Measurements from ENCODE around the gene ANGPT4. TPM values are rescaled to one million over a fixed set of nuclear protein-coding genes. Genes with fewer than 3 reads are reported as not detected.

The ANGPT4 gene
- total RNA-seq, 4 donors from 2014 or later, result 0.04 to 0.15 (median 0.10) TPM; not detected in 1

- DNase-seq (no peak), ATAC-seq (peak in 1 of 2 donors; percentile 8)
- H3K4me1 ChIP-seq, result peaks cover 29 to 33% of the 10 kb centered on the region in 2 donors
- TF ChIP-seq CTCF (IDR thresholded peaks at IDR 0.05 in 4 of 5, conservative IDR thresholded peaks at IDR 0.05 in 1 of 5) (no peak), POLR2A (IDR thresholded peaks at IDR 0.05) (no peak)
- intact Hi-C loops (cut with DNase I; ENCODE audit: low total_unique reads) (no loop called here), in situ Hi-C loops (cut with MboI; ENCODE audit: low sequenced_read_pairs in 4 of 4) (loop anchor here in 2 of 4 donors (25.0 kb wide), 2 partner anchors 288 to 388 kb away; partner anchors contain the start of genes C20orf202 (in 1 of the 2) and PSMF1 (in 1 of the 2))
- no peak overlapping the region for H3K27ac ChIP-seq
- no peak overlapping the region for H3K4me3 ChIP-seq
- H3K9me3 ChIP-seq, result no peaks in the 10 kb centered on the region
- H3K27me3 ChIP-seq, result no peaks in the 10 kb centered on the region
- H3K36me3 ChIP-seq, result no peaks in the 10 kb centered on the region
Measured at GRCh38 chr20:824490-824889, 91.6 kb downstream of the ANGPT4 start.

GRCh38 chr20:823574-823902, 92.6 kb downstream of the ANGPT4 start:
- ATAC-seq, result peak; percentile 35 to 57

GRCh38 chr20:822651-823573, 93.2 kb downstream of the ANGPT4 start:
- H3K36me3 ChIP-seq, result no peaks in the 10 kb centered on the region
- in situ Hi-C loops (cut with MboI; ENCODE audit: low sequenced_read_pairs in 4 of 4), result loop anchor here in 2 of 4 donors (25.0 kb wide), 2 partner anchors 289 to 389 kb away; partner anchors contain the start of genes C20orf202 (in 1 of the 2) and PSMF1 (in 1 of the 2)
- no peak overlapping the region for H3K4me3 ChIP-seq
- no peaks in the 10 kb centered on the region for H3K27me3 ChIP-seq
- TF ChIP-seq POLR2A (IDR thresholded peaks at IDR 0.05) (no peak), CTCF (IDR thresholded peaks at IDR 0.05 in 4 of 5, conservative IDR thresholded peaks at IDR 0.05 in 1 of 5) (no peak)
- no peak for ATAC-seq
- intact Hi-C loops (cut with DNase I; ENCODE audit: low total_unique reads), result no loop called here
- H3K9me3 ChIP-seq, result no peaks in the 10 kb centered on the region
- H3K27ac ChIP-seq, result peak overlapping the region in 1 of 4 donors; percentile 29
- peaks cover 25 to 33% of the 10 kb centered on the region in 2 donors for H3K4me1 ChIP-seq
- DNase-seq, result no peak

More at GRCh38 chr20:823574-823902, 92.6 kb downstream of the ANGPT4 start:
- no peaks in the 10 kb centered on the region for H3K9me3 ChIP-seq
- H3K36me3 ChIP-seq, result no peaks in the 10 kb centered on the region
- no peak for DNase-seq
- intact Hi-C loops (cut with DNase I; ENCODE audit: low total_unique reads) (no loop called here), in situ Hi-C loops (cut with MboI; ENCODE audit: low sequenced_read_pairs in 4 of 4) (loop anchor here in 2 of 4 donors (25.0 kb wide), 2 partner anchors 289 to 389 kb away; partner anchors contain the start of genes C20orf202 (in 1 of the 2) and PSMF1 (in 1 of the 2))
- no peak overlapping the region for H3K4me3 ChIP-seq
- H3K27me3 ChIP-seq, result no peaks in the 10 kb centered on the region
- TF ChIP-seq POLR2A (IDR thresholded peaks at IDR 0.05), result no peak
- no peak for TF ChIP-seq CTCF (IDR thresholded peaks at IDR 0.05 in 4 of 5, conservative IDR thresholded peaks at IDR 0.05 in 1 of 5)
- peaks cover 25 to 33% of the 10 kb centered on the region in 2 donors for H3K4me1 ChIP-seq
- H3K27ac ChIP-seq, result peak overlapping the region in 1 of 4 donors; percentile 29

GRCh38 chr20:821731-822065, 94.4 kb downstream of the ANGPT4 start:
- in situ Hi-C loops (cut with MboI; ENCODE audit: low sequenced_read_pairs in 4 of 4), result loop anchor here in 2 of 4 donors (25.0 kb wide), 2 partner anchors 291 to 391 kb away; partner anchors contain the start of genes C20orf202 (in 1 of the 2) and PSMF1 (in 1 of the 2)
- Histone ChIP-seq H3K4me1 (peaks cover 25 to 33% of the 10 kb centered on the region in 2 donors), H3K4me3 (no peak overlapping the region), H3K27me3 (no peaks in the 10 kb centered on the region), H3K36me3 (no peaks in the 10 kb centered on the region), H3K9me3 (no peaks in the 10 kb centered on the region), H3K27ac (peak overlapping the region; percentile 59 to 82 (median 76))
- no peak for DNase-seq
- intact Hi-C loops (cut with DNase I; ENCODE audit: low total_unique reads), result no loop called here
- TF ChIP-seq CTCF (IDR thresholded peaks at IDR 0.05 in 4 of 5, conservative IDR thresholded peaks at IDR 0.05 in 1 of 5) (no peak), POLR2A (IDR thresholded peaks at IDR 0.05) (no peak)
- ATAC-seq, result no peak

Measured in gastrocnemius medialis (tissue), 4 donors.